GM21576 (cell line): ENCODE results near the gene HOXB4.

Experiments used
- ATAC-seq: cut with Tn5 transposase; IDR thresholded peaks from one replicate; pipeline ENCODE4 v1.9.1; 2021; ENCODE audit warnings: mild to moderate bottlenecking, moderate library complexity; ENCODE audit not compliant: unreplicated experiment

HOXB4 gene

DNA sequence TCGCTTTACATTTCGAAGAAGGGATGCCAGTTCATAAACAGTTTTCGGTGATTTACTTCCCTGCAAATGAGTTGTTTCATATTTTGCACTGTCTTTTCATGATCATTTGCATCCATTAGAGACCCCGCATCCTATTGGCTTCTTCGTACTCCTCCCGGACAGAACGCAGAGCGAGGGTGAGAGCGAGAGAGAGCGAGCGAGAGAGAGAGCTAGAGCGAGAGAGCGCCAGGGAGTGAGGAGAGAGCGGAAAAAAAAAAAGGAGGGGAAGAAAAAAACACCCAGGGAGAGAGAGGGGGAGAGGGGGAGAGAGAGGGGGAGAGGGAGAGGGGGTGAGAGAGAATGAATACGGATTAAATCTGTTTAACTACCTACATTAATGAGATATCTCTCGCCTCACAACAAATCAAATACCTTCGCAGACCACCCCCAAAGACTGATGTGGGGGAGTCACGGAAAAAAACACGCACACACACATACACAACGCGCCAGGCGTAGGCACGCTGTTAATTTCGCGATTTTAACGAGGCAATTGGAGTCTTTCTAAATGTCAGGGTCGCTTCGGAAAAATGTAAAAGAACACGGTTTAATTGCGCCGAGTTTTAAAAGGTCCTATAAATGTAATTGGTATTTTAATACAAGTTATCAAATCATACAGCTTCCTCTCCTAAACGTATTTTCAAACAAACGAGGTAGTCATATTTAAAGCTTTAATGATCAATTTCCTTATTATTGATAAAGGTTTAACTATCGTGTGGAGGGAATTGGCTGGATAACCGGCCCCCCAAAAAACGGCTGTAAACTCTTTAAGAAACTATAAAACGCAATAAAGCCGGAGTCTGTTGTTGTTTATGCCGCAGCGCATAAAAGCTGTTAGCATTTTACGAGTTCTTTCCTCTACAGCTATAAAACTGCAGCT lies 37.2 kb upstream of the HOXB4 start, which contains the start of gene HOXB8:
Gene HOXB8, minus strand, starts transcription at position 246 of the 916 bp plus-strand sequence. CDS start 588 bp downstream, outside the sequence.
- ATAC-seq = no peak

DNA sequence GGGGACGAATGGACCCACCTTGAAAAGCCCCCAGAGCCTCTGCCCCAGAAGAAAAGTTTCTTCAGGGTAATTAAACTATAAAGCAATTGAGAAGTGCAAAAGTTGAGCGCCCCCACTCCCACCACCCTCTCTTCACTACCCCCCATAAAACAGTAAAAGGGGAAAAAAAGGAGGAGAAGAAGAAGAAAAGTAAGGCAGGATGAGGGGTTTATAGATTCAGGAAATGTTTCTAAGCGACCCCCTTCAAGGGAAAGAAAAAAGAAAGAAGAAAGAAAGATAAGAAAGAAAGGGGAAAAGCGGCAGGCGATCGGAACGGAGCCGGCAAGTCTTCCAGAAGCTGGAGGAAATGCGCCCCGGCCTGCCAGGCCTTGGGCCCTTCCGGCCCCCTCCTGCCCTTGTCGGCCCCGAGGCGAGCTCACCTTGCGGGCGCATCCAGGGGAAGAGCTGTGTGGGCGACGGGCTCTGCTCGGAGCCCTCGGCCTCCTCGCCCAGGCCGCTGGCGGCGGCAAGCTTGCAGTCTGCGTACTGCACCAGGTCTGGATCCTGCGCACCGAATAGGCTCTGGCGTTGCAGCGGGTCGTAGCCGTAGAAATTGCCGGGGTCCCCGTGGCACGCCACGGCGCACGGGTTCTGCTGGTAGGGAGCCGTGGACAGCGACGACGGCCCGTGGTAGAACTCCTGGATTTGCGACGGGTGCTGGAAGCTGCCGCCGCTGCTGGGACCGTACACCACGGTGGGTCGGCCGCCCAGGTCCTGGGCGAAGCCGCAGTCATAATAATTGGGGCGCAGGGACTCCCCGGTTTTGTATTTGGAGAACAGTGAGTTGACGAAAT lies 35.9 kb upstream of the HOXB4 start:
- no peak for ATAC-seq

DNA sequence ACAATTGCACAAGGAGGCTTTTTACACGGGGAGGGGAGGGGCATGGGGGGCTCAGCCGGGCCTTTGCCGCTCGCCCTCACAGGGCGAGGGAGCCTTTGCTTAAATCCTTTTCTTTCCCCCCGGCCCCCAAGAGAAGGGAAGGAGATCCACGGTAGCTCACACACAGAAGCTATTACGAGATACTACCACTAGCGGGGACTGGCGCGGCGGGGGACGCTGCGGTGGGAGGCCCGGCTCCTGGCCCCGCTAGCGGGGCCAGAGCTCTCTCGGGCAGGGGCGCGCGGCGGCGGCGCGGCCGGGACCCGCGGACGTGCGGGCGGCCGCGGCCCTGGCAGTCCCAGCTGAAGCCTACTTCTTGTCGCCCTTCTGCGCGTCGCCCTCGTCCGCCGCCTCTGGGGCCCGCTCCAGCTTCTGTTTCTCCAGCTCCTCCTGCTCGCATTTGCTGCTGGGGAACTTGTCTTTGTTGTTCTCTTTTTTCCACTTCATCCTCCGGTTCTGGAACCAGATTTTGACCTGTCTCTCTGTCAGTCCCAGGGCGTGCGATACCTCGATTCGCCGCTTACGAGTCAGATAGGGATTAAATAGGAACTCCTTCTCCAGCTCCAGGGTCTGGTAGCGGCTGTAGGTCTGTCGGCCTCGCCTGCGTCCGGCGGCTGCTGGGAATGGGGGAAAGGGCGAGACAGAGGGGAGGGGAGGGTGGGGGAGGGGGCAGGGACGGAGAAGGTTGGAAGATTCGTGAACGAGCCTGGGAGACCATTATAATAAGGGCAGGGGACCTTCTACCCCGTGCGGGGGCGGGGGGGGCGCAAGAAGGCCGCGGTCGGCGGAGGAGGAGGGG lies 34.9 kb upstream of the HOXB4 start:
- no peak for ATAC-seq

DNA sequence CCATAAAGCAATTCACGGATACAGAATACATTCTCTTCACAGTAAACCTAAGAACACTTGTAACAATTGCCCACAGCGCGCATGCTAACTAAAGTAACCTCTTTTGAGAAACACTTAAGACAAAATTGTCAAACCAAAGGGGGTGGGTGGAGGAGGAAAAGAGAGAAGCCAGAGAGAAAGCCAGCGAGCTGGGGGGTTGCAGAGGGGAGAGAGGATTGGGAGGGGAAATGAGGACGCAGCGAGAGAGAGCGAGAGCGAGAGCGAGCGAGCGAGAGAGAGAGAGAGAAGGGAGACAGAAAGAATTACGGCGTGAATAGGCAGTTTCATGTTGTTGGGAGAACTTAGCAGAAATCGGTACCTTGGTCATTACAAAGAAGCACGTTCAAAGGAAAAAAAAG lies 34.3 kb upstream of the HOXB4 start:
- no peak for ATAC-seq

- ATAC-seq = no peak
Observed at GRCh38 chr17:48611681-48612455, 33.7 kb upstream of the HOXB4 start.

DNA sequence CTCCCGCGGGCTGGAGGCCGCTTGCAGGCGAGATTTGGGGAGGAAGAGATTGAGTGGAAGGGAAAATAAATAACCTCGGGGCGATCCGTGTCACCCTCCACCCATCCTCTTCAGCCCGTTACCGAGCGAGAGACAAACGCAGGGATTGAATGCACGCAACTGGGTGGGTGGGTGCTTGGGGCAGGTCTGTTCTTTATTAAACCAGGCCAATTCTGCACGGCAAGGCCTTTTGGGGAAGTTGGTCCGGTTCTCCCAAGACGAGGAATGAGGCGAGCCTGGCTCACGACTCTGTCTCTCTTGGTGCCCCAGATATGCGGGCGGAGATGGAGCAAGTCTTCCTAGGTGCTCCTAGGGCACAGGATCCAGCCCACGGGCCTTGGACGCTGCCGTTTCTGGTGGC lies 33.1 kb upstream of the HOXB4 start:
- no peak for ATAC-seq

GRCh38 chr17:48610282-48611211 lies 32.4 kb upstream of the HOXB4 start, which contains the start of gene HOXB7:
TSS of gene HOXB7 (minus strand) at chr17:48611017. CDS start at chr17:48610918, 99 bp downstream.
- ATAC-seq = no peak

DNA sequence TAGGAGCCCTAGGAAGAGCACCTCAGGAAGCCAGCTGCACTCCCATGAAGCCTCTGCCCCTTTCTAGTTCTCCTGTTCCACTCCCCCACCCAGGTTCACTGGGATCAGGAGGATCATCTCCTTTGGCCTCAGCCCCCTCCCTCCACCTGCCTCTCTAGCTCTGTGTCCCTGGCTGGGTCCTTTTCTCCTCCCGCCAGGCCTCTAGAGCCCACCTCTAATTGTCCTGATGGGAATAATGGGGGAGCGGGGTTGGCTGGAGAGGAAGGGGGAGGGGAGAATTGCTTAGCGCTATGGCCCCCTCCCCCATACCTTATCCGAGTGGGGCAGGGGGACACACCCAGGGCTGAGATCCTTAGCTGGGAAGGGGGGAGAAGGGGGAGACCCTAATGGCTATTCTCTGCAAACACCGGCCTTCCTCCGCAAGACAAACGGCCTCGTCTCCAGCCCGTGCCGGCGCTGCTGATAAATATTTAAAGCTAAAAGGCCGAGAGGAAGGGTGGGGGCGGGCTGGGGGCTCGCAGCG lies 31.7 kb upstream of the HOXB4 start:
- ATAC-seq = no peak

- ATAC-seq = no peak
Observed at GRCh38 chr17:48609033-48609432, 30.9 kb upstream of the HOXB4 start.

DNA sequence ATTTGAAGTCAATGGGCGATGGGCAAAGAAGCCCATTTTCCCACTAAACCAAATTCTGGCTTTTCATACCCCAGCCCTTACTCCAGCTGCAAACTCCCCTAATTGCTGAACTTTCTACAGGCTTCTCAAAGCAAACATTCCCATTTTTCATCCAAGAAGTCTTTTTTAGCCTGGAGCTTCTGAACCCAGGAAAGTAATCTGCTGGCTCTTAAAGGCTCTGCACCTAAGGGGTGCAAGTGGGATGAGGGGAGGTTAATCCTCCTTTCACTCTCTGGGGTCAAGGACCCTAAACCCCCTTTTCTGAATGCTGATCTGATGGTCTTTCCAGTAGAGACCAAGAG lies 30.3 kb upstream of the HOXB4 start:
- ATAC-seq = no peak

- no peak for ATAC-seq
Observed at GRCh38 chr17:48606892-48607614, 28.9 kb upstream of the HOXB4 start.

GRCh38 chr17:48605991-48606891 lies 28.1 kb upstream of the HOXB4 start:
- ATAC-seq = no peak

- no peak for ATAC-seq
Observed at GRCh38 chr17:48605409-48605919, 27.3 kb upstream of the HOXB4 start.

DNA sequence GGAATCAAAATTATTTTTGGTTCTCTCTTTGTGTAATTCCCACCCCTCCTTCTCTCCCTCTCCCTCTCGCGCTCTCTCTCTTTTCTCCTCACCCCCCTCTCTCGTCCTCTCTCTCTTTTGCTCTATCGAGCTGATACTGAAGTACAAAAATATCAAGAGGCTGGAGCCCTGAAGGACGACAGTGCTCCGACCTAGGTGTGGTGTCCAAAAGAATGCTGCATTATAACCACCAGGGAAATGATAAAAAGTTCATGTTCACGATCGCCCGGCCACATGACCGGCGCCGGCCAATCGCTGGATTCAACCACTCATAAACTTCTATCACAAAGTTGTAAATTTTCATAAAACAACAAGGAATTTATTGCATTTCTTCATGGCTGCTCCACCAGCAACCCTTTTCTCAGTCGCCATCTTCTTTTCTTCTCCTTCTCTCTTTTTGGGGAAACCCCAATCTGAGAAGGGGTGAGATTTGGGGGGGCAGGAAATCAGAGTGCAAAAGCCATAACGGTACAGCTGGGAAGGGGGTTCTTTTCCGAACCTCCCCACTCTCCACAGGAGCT lies 26.7 kb upstream of the HOXB4 start, which contains the start of gene HOXB6:
Gene HOXB6, minus strand, starts transcription at position 217 of the 560 bp plus-strand sequence. CDS start 6,836 bp downstream, outside the sequence.
- ATAC-seq = no peak

DNA sequence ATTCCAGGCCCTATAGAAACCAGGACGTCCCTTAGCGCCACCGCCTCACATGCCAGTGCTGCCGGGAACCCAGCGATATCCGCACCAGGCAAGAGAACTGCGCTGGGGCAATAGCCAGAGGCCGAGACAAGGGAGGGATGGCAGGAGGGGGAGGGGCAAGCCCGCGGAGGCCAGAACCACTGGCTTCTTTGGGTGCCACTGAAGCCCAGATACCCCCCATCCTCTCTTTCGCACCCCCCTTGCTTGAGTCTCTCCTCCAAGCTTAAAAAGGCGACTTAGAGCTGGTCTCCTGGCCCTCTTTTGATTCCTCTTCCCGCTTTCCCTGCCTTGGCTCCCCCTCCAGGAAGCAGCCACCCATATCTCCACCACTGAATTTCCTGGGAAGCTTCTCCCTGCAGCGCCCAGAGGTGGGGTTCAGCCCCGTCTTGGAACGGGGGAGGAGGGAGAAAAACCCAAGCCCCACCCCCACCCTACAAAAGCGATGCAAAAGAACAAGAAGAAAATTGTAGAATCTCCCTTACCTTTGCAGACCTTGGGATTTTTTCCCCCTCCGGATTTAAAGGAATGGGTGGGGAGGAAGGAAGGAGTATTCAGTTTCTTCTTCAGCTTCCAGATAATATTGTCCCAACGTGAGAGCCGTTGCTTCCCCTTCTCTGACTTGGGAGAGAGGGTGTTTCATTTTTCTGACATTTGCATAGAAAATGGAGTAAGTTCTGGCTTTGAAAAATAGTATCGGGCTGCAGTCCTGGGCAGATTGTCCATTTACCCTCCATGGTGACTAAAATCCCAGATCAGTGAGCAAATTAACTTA lies 26.0 kb upstream of the HOXB4 start:
- ATAC-seq = no peak
